ENCODE measurements around the gene NDC80. TPM values are rescaled to one million over a fixed set of nuclear protein-coding genes. Genes with fewer than 3 reads are reported as not detected.
"Not testable (repeated sequence)": the region's sequence is repeated elsewhere in the genome, so short reads cannot be mapped to it uniquely, and the experiment has no call there.

Gene NDC80
- total RNA-seq, 1 experiment from 2014 or later, result 43.0 TPM

DNA sequence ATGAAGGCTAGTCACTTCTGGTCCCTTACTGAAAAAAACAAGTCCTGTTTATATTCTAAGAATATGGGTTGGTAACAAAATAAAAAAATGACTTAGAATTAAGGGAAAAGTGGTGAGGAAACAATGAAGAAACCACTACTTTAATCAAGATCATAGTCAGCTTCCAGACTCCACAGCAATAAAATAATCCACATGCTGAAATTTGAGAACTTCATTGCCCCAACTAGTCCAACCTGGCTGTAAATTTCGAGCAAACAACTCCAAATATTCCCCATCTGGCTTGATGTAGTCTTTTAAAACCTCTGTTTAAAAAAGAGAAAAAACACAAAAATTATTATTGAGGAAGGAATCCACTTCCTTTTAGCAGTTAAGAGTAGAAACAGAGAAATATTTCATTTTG, 32.5 kb upstream of the NDC80 start:
- Mint-ChIP-seq H3K27me3 (ENCODE audit: low read depth) (no peaks in the 10 kb centered on the region), H3K36me3 (peaks cover 5% of the 10 kb centered on the region; the same call in 1 of the 2 replicates), H3K27ac (no peak overlapping the region), H3K4me1 (peaks cover 5% of the 10 kb centered on the region), H3K4me3 (no peak overlapping the region), H3K9me3 (peaks cover 8% of the 10 kb centered on the region; the same call in 1 of the 2 replicates)
- POLR2A ChIA-PET, result no interaction called here
- ATAC-seq, result no peak
- DNase-seq (ENCODE audit: low spot score), result no peak
- TF ChIP-seq RORB (CRISPR knock-in tag; IDR thresholded peaks at IDR 0.05) (no peak), OVOL2 (CRISPR knock-in tag; IDR thresholded peaks at IDR 0.05; ENCODE audit: borderline replicate concordance) (no peak), E2F4 (CRISPR knock-in tag; IDR thresholded peaks at IDR 0.05; ENCODE audit: borderline replicate concordance, low read depth) (no peak), NR2C2 (CRISPR knock-in tag; IDR thresholded peaks at IDR 0.05) (no peak), ZNF671 (CRISPR knock-in tag; IDR thresholded peaks at IDR 0.05) (no peak), MYBL2 (CRISPR knock-in tag; IDR thresholded peaks at IDR 0.05) (no peak), TCF7 (CRISPR knock-in tag; IDR thresholded peaks at IDR 0.05; ENCODE audit: low read depth) (no peak)
- TF ChIP-seq, protein P1, sequence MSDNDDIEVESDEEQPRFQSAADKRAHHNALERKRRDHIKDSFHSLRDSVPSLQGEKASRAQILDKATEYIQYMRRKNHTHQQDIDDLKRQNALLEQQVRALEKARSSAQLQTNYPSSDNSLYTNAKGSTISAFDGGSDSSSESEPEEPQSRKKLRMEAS (CRISPR knock-in tag; IDR thresholded peaks at IDR 0.05), result no peak
- TF ChIP-seq, protein P2, sequence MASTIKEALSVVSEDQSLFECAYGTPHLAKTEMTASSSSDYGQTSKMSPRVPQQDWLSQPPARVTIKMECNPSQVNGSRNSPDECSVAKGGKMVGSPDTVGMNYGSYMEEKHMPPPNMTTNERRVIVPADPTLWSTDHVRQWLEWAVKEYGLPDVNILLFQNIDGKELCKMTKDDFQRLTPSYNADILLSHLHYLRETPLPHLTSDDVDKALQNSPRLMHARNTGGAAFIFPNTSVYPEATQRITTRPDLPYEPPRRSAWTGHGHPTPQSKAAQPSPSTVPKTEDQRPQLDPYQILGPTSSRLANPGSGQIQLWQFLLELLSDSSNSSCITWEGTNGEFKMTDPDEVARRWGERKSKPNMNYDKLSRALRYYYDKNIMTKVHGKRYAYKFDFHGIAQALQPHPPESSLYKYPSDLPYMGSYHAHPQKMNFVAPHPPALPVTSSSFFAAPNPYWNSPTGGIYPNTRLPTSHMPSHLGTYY (CRISPR knock-in tag; IDR thresholded peaks at IDR 0.05), result no peak
- CTCF ChIA-PET, result no interaction called here

DNA sequence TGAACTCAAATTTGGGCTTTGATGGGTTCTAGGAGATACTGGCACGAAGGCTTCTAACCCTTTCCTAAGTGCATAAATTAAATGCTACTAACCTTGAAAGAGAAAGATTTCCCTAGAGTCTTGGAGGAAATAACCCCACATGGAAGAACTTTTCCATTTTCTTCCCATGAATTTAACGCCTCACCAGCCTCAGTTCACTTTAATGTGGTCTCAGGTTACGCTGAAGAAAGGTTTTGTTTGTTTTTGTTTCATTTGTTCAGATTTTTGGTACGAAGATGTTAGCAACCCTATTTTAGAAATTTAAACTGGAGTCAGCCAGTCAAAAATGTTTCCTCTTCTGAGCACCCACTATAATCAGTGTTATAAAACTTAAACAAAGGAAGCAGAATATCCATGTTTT, 30.8 kb upstream of the NDC80 start:
- Mint-ChIP-seq H3K36me3 (no peaks in the 10 kb centered on the region), H3K4me3 (no peak overlapping the region), H3K27me3 (ENCODE audit: low read depth) (no peaks in the 10 kb centered on the region), H3K27ac (peak overlapping the region; percentile 31; the same call in 1 of the 2 replicates), H3K4me1 (peaks cover 5% of the 10 kb centered on the region), H3K9me3 (no peaks in the 10 kb centered on the region)
- TF ChIP-seq ESRRA (CRISPR knock-in tag; IDR thresholded peaks at IDR 0.05; ENCODE audit: borderline replicate concordance), result no peak
- TF ChIP-seq ZMAT4 (CRISPR knock-in tag; IDR thresholded peaks at IDR 0.05), result no peak
- DNase-seq (ENCODE audit: low spot score) (no peak), ATAC-seq (no peak)
- CTCF ChIA-PET, result interaction anchor here (1.2 to 2.2 kb wide), 2 partner anchors 213 to 436 kb away, joined by 4 to 15 read pairs; no protein-coding TSS in a partner anchor
- POLR2A ChIA-PET, result no interaction called here

DNA sequence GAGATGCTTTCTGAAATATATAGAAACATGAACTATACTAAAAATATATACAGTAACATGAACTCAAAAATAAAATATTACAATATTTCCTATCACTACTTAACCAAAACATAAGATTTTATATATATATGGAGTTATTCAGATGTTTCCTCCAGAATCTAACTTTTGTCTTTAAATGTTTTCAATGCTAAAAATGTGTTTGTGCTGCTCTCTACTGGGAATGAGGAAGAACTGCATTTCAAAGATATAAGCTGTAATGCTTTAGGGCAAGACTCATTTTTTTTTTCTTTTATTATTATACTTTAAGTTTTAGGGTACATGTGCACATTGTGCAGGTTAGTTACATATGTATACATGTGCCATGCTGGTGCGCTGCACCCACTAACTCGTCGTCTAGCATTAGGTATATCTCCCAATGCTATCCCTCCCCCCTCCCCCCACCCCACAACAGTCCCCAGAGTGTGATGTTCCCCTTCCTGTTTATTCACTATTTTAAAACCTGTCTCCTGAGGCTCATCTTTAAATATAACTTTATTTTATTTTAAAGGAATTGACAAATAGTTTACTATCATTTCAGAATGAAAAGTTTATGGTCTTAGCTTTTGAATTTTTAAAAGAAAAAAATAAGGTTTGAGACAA, 29.3 kb upstream of the NDC80 start:
- ATAC-seq; H3K9me3 Mint-ChIP-seq; H3K4me3 Mint-ChIP-seq; POLR2A ChIA-PET; H3K36me3 Mint-ChIP-seq; H3K27ac Mint-ChIP-seq; H3K27me3 Mint-ChIP-seq (ENCODE audit: low read depth); H3K4me1 Mint-ChIP-seq; DNase-seq (ENCODE audit: low spot score): not testable (repeated sequence)
- CTCF ChIA-PET, result interaction anchor here (0.5 to 2.2 kb wide), 29 partner anchors 9 to 1543 kb away, joined by 3 to 18 read pairs (median 3); no protein-coding TSS in a partner anchor

DNA sequence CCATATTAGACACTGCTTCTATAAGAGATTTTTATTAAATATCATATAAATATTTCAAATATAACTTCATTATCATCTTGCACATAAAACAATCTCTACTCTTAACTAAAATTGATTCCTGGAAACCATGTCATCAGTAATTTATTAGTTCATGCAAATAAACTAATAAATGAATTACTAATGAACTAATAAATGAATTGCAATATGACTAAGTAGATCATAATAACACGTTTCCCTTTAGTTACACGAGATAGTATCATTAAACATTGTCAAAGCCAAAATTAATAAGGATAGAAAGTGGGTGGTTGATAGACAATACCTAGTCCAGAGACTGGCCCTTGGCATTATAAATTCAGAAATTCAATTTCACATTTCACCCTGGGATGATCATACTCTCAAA, 26.2 kb upstream of the NDC80 start:
- peaks cover 2% of the 10 kb centered on the region; the same call in 1 of the 2 replicates for H3K36me3 Mint-ChIP-seq
- ChIA-PET CTCF (no interaction called here), POLR2A (no interaction called here)
- TF ChIP-seq STAT6 (CRISPR knock-in tag; conservative IDR thresholded peaks at IDR 0.05; ENCODE audit: low read depth) (no peak), E2F5 (CRISPR knock-in tag; IDR thresholded peaks at IDR 0.05) (no peak), ZNF416 (CRISPR knock-in tag; IDR thresholded peaks at IDR 0.05) (no peak)
- TF ChIP-seq, protein P3, sequence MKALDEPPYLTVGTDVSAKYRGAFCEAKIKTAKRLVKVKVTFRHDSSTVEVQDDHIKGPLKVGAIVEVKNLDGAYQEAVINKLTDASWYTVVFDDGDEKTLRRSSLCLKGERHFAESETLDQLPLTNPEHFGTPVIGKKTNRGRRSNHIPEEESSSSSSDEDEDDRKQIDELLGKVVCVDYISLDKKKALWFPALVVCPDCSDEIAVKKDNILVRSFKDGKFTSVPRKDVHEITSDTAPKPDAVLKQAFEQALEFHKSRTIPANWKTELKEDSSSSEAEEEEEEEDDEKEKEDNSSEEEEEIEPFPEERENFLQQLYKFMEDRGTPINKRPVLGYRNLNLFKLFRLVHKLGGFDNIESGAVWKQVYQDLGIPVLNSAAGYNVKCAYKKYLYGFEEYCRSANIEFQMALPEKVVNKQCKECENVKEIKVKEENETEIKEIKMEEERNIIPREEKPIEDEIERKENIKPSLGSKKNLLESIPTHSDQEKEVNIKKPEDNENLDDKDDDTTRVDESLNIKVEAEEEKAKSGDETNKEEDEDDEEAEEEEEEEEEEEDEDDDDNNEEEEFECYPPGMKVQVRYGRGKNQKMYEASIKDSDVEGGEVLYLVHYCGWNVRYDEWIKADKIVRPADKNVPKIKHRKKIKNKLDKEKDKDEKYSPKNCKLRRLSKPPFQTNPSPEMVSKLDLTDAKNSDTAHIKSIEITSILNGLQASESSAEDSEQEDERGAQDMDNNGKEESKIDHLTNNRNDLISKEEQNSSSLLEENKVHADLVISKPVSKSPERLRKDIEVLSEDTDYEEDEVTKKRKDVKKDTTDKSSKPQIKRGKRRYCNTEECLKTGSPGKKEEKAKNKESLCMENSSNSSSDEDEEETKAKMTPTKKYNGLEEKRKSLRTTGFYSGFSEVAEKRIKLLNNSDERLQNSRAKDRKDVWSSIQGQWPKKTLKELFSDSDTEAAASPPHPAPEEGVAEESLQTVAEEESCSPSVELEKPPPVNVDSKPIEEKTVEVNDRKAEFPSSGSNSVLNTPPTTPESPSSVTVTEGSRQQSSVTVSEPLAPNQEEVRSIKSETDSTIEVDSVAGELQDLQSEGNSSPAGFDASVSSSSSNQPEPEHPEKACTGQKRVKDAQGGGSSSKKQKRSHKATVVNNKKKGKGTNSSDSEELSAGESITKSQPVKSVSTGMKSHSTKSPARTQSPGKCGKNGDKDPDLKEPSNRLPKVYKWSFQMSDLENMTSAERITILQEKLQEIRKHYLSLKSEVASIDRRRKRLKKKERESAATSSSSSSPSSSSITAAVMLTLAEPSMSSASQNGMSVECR (CRISPR knock-in tag; IDR thresholded peaks at IDR 0.05; ENCODE audit: borderline replicate concordance), result no peak
- H3K27ac Mint-ChIP-seq, result no peak overlapping the region
- H3K9me3 Mint-ChIP-seq, result no peaks in the 10 kb centered on the region
- ATAC-seq (no peak), DNase-seq (ENCODE audit: low spot score) (no peak)
- H3K4me1 Mint-ChIP-seq, result peaks cover 5% of the 10 kb centered on the region
- no peak overlapping the region for H3K4me3 Mint-ChIP-seq
- H3K27me3 Mint-ChIP-seq (ENCODE audit: low read depth), result no peaks in the 10 kb centered on the region

Data from WTC11 (cell line).